Measurements from ENCODE around the gene MTPN. TPM values are rescaled to one million over a fixed set of nuclear protein-coding genes. Genes with fewer than 3 reads are reported as not detected.
A peak's percentile ranks its signal among the peaks of the same experiment; 100 is the strongest.

The MTPN gene
- total and polyA plus RNA-seq, 10 of the 15 experiments (the other 5 are each of a cell fraction or from before 2014, with no cell fraction given) = 38.7 to 146 (median 85.4) TPM

DNA sequence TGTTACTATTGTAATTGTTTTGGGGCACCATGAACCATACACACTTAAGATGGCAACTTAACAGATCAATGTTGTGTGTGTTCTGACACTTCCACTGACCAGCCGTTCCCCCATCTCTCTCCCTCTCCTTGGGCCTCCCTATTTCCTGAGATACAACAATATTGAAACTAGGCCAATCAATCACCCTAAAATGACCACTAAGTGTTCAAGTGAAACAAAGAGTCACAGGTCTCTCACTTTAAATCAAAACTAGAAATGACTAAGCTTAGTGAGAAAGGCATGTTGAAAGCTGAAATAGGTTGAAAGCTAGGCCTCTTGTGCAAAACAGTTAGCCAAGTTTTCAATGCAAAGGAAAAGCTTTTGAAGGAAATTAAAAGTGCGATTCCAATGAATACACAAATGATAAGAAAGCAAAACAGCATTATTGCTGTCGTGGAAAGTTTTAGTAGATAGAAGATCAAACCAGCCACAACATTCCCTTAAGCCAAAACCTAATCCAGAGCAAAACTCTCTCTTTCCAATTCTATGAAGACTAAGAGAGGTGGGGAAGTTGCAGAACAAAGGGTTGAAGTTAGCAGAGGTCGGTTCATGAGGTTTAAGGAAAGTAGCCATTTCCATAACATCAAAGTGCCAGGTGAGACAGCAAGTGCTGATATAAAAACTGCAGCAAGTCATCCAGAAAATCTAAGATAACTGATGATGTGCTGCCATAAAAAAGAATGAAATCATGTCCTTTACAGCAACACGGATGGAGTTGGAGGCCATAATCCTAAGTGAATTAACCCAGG lies 90.6 kb downstream of the MTPN start:
- in situ Hi-C loops (cut with MboI) (no loop called here), intact Hi-C loops (cut with micrococcal nuclease; ENCODE audit: unreplicated experiment) (no loop called here)
- no peaks in the 10 kb centered on the region for H4K20me1 ChIP-seq (ENCODE audit: control insufficient read depth, insufficient read depth)
- H3K4me1 ChIP-seq (ENCODE audit: control insufficient read depth, insufficient read depth, low read length) = no peaks in the 10 kb centered on the region
- POLR2A ChIA-PET = no interaction called here
- no peaks in the 10 kb centered on the region for H3K79me2 ChIP-seq (ENCODE audit: control insufficient read depth, insufficient read depth, low read length)
- no peak overlapping the region for H3K27ac ChIP-seq (ENCODE audit: control insufficient read depth, insufficient read depth)
- H2AFZ ChIP-seq (ENCODE audit: control insufficient read depth, low read depth, low read length) = no peak overlapping the region
- no peak overlapping the region; the same call in 1 of the 2 replicates for H3K4me2 ChIP-seq (ENCODE audit: control insufficient read depth, insufficient read depth)
- no peaks in the 10 kb centered on the region for H3K9me3 ChIP-seq (replicated peaks; ENCODE audit: control insufficient read depth, insufficient read depth, low read length)
- no TSS peak for BruUV-seq (replicated peaks)
- TF ChIP-seq RUNX3 (IDR thresholded peaks at IDR 0.05; ENCODE audit: low read length) = peak; percentile 50
- TF ChIP-seq EZH2 (IDR thresholded peaks at IDR 0.05; ENCODE audit: borderline replicate concordance, control insufficient read depth, low read depth, low read length) = no peak
- TF ChIP-seq IKZF2 (IDR thresholded peaks at IDR 0.05) = peak in 1 of 2 experiments; percentile 45; a peak in 1 of 4 replicates
- TF ChIP-seq JUNB (IDR thresholded peaks at IDR 0.05) = peak; percentile 48
- TF ChIP-seq, protein P1, sequence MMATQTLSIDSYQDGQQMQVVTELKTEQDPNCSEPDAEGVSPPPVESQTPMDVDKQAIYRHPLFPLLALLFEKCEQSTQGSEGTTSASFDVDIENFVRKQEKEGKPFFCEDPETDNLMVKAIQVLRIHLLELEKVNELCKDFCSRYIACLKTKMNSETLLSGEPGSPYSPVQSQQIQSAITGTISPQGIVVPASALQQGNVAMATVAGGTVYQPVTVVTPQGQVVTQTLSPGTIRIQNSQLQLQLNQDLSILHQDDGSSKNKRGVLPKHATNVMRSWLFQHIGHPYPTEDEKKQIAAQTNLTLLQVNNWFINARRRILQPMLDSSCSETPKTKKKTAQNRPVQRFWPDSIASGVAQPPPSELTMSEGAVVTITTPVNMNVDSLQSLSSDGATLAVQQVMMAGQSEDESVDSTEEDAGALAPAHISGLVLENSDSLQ (IDR thresholded peaks at IDR 0.05) = peak; percentile 80
- SMC1A ChIA-PET (ENCODE audit: uncharacterized antibody, unreplicated experiment) = interaction anchor here (1.1 kb wide), 1 partner anchor 46 kb away, joined by 3 read pairs; no protein-coding TSS in a partner anchor
- DNase-seq (ENCODE audit: low read depth, low spot score) (no peak), ATAC-seq (peak; percentile 77), FAIRE-seq (no peak)
- no peak overlapping the region for H3K9ac ChIP-seq (ENCODE audit: control insufficient read depth, insufficient read depth, low read length)
- H3K27me3 ChIP-seq (replicated peaks in 1 of 2; ENCODE audit: control insufficient read depth in 2 of 2, insufficient read depth in 2 of 2, low read length in 1 of 2) = no peaks in the 10 kb centered on the region
- RAD21 ChIA-PET (ENCODE audit: unreplicated experiment) = interaction anchor here (0.9 kb wide), 1 partner anchor 13 kb away, joined by 3 read pairs; no protein-coding TSS in a partner anchor
- no peak overlapping the region for H3K4me3 ChIP-seq
- 28% methylated on average over 5 of the region's 5 CpGs for WGBS (ENCODE audit: insufficient coverage, insufficient replicate concordance, low lambda C conversion rate, missing lambda C conversion rate)
- H3K36me3 ChIP-seq (ENCODE audit: control insufficient read depth in 2 of 2, insufficient read depth in 2 of 2, low read length in 1 of 2) = no peaks in the 10 kb centered on the region
- CTCF ChIA-PET = interaction anchor here (1.1 kb wide), 1 partner anchor 8 kb away, joined by 3 read pairs; no protein-coding TSS in a partner anchor

All from GM12878 (cell line).